ENCODE results near the gene PHIP.

DNA sequence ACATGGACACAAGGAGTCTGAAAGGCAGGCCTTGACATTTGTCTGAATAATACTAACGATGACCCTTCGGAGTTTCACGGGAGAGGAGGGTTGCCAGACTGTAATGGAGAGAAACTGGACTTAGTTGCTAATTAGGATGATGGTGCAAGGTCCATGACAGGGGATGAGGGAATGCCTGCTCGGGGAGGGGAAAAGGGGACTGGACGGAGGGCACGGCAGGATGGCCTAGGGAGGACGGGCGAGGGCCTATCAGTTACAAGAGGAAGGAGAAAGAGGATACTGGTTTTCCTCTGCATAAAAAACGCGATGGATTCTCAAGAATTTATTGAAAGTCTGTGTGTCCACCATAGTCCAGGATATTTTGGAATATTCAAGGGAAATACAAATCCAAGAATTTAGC lies 168.0 kb downstream of the PHIP start:
- TF ChIP-seq, protein P1, sequence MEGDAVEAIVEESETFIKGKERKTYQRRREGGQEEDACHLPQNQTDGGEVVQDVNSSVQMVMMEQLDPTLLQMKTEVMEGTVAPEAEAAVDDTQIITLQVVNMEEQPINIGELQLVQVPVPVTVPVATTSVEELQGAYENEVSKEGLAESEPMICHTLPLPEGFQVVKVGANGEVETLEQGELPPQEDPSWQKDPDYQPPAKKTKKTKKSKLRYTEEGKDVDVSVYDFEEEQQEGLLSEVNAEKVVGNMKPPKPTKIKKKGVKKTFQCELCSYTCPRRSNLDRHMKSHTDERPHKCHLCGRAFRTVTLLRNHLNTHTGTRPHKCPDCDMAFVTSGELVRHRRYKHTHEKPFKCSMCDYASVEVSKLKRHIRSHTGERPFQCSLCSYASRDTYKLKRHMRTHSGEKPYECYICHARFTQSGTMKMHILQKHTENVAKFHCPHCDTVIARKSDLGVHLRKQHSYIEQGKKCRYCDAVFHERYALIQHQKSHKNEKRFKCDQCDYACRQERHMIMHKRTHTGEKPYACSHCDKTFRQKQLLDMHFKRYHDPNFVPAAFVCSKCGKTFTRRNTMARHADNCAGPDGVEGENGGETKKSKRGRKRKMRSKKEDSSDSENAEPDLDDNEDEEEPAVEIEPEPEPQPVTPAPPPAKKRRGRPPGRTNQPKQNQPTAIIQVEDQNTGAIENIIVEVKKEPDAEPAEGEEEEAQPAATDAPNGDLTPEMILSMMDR (IDR thresholded peaks at IDR 0.05 in 2 of 3, conservative IDR thresholded peaks at IDR 0.05 in 1 of 3; ENCODE audit: borderline replicate concordance in 1 of 3, insufficient read depth in 1 of 3, low read depth in 2 of 3, low read length in 2 of 3): no peak
- no peak for TF ChIP-seq SP1 (IDR thresholded peaks at IDR 0.05; ENCODE audit: low read depth)
- no peak for TF ChIP-seq EZH2phosphoT487 (IDR thresholded peaks at IDR 0.05; ENCODE audit: borderline replicate concordance)
- TF ChIP-seq ZFX (IDR thresholded peaks at IDR 0.05): no peak
- TF ChIP-seq, protein P2, sequence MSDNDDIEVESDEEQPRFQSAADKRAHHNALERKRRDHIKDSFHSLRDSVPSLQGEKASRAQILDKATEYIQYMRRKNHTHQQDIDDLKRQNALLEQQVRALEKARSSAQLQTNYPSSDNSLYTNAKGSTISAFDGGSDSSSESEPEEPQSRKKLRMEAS (IDR thresholded peaks at IDR 0.05): no peak
- no peak for TF ChIP-seq EZH2 (IDR thresholded peaks at IDR 0.05)
- no peak for TF ChIP-seq YY1 (IDR thresholded peaks at IDR 0.05; ENCODE audit: extremely low read depth, insufficient replicate concordance, low read depth, low read length)
- TF ChIP-seq, protein P3, sequence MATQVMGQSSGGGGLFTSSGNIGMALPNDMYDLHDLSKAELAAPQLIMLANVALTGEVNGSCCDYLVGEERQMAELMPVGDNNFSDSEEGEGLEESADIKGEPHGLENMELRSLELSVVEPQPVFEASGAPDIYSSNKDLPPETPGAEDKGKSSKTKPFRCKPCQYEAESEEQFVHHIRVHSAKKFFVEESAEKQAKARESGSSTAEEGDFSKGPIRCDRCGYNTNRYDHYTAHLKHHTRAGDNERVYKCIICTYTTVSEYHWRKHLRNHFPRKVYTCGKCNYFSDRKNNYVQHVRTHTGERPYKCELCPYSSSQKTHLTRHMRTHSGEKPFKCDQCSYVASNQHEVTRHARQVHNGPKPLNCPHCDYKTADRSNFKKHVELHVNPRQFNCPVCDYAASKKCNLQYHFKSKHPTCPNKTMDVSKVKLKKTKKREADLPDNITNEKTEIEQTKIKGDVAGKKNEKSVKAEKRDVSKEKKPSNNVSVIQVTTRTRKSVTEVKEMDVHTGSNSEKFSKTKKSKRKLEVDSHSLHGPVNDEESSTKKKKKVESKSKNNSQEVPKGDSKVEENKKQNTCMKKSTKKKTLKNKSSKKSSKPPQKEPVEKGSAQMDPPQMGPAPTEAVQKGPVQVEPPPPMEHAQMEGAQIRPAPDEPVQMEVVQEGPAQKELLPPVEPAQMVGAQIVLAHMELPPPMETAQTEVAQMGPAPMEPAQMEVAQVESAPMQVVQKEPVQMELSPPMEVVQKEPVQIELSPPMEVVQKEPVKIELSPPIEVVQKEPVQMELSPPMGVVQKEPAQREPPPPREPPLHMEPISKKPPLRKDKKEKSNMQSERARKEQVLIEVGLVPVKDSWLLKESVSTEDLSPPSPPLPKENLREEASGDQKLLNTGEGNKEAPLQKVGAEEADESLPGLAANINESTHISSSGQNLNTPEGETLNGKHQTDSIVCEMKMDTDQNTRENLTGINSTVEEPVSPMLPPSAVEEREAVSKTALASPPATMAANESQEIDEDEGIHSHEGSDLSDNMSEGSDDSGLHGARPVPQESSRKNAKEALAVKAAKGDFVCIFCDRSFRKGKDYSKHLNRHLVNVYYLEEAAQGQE (IDR thresholded peaks at IDR 0.05; ENCODE audit: low read depth): no peak
- no peak for TF ChIP-seq SRF (IDR thresholded peaks at IDR 0.05; ENCODE audit: low read depth)
- TF ChIP-seq ZNF274 (IDR thresholded peaks at IDR 0.05; ENCODE audit: low read depth, low read length): no peak
- no peak for TF ChIP-seq EGR1 (IDR thresholded peaks at IDR 0.05; ENCODE audit: low read depth)
- no peak for TF ChIP-seq POLR2A (IDR thresholded peaks at IDR 0.05; ENCODE audit: borderline replicate concordance, extremely low read depth, insufficient read depth, insufficient read length)

Measured in HCT116 (cell line).